ENCODE measurements around the gene TMEM37. TPM values are rescaled to one million over a fixed set of nuclear protein-coding genes. Genes with fewer than 3 reads are reported as not detected.

Gene TMEM37
- total RNA-seq, 1 donor from 2014 or later: 149 TPM

GRCh38 chr2:119478188-119478977 is 46.7 kb downstream of the TMEM37 start:
- DNase-seq (ENCODE audit: low spot score): no peak

GRCh38 chr2:119478978-119479295 is 47.3 kb downstream of the TMEM37 start:
- DNase-seq (ENCODE audit: low spot score): no peak

DNA sequence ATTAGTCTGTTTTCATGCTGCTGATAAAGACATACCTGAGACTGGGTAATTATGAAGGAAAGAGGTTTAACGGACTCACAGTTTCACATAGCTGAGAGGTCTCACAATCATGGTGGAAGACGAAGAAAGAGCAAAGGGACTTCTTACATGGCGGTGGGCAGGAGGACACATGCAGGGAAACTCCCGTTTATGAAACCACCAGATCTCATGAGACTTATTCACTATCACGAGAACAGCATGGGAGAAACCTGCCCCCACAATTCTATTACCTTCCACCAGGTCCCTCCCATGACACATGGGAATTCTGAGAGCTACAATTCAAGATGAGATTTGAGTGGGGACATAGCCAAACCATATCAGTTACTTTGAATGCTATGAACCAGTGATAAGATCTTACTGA is 48.5 kb downstream of the TMEM37 start:
- DNase-seq (ENCODE audit: low spot score): no peak

- no peak for DNase-seq (ENCODE audit: low spot score)
Measured at GRCh38 chr2:119480718-119481142, 49.1 kb downstream of the TMEM37 start.

DNA sequence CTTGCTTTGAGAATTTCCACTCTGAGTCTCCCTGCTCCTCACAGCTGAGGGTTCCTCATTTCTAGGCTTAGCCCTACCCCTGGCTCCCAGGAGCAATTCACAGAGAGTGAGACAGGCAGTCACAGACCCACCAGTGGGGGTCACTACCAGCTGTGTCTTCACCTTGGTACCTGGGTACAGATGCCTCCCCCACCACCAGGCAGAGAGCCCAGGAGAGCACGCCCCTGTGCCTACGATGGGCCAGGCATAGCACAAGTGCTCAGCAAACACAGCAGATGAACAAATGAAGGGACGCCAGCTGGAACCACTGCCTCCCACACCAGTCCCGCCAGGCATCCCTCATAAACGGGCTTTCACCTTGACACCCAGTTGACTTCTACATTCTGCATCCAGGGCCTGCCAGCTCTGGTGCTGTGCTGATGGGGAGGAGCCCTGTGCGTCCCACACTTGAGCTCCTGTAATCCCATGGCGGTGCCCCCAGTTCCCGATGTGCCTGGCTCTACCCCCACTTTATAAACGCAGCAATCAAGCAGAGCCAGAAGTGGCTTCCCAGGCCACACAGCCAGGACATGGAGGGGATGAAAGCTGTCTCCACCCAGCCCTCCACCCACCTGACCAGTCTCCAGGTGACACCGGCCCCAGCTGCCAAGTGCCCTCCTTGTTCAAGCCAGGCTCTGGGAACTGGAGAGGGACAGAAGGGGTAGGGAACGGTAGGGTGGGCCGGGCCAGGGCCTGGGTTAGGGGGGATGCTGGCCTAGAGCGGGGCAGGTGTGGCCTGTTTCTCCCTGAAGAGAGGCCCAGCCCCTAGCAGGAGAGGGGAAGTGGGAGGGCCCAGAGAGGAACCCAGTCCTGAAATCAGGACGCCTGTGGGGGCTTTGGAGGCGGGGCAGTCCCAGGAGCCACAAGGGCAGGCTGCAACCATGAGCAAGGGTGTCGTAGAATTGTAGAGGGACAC is 50.1 kb downstream of the TMEM37 start:
- no peak for DNase-seq (ENCODE audit: low spot score)

DNA sequence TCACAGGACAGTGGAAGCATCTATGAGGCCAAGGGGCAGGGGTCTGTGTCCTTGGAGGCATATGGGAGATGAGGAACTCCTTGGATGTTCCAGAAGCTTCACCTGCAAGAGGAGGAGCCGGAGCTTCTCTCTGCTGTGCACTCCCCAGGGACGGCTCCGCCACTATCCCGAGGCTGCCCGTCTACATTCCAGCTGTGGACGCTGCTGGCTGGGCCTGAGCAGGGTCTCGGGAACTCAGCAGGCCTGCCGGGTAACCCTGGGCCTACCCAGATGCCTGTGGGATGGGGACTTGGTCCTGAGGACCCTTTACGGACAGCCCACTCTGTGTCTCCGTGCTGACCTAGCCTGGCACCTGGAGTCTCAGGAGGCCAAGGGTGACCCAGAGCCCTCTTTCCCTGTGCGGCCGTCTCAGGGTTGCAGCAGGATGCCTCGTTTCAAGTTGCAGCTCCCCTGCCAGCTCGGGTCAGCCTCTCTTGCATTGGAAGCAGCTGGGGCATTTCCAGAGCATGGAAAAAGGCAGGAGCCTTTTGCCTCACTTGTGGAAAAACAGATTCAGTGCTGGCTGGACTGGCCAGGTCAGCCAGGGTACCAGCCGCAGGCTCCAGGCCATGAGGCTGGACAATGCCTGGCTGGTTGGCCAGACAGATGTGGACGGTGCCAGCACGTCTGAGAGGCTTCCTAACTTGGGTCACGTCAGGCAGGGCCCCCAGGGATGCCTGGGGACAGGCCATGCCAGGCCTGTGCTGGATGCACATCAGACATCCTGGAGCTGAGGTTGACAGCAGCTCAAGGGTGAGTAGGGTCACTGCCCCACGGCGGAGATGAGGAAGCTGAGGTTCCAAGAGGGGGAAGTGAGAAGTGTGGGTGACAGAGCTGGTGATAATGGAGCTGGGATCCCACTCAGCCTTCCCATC is 51.1 kb downstream of the TMEM37 start:
- DNase-seq (ENCODE audit: low spot score): no peak

DNA sequence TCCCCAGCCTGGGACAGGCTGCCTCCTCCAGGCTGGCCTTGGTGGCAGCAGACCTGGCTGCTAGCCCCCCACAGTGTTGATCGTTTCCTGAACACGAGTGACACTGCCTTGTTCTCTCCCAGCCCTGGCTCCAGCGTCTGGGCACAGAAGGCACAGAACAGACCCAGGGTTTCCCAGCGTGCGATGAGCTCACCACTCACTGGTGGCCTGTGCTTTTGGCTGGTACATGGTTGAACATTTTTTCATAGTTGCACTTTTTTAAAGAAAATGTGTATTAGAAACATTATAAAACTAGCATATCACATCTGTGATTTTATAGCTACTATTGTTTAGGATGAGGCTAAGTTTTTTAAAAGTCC is 51.7 kb downstream of the TMEM37 start:
- DNase-seq (ENCODE audit: low spot score): no peak

GRCh38 chr2:119483896-119484718 is 52.5 kb downstream of the TMEM37 start:
- DNase-seq (ENCODE audit: low spot score): no peak

DNA sequence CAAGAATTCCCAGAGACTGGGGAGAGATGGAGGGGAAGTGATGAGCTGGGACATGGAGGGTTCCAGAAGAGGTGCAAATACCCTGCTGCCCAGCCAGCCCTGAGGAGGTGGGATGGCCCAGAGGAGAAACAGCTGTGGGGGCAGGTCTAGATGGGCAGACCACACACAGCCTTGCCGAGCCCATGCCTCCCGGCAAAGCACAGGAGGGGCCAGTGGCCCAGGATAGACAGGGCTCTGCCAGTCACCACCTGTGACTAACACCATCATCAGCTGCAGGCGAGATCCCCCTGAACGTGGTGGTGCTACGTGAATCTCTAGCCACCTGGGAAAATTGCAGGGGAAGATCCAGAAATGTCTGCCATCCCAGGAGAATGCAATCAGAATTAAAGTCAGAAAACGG is 53.2 kb downstream of the TMEM37 start:
- DNase-seq (ENCODE audit: low spot score): no peak

DNA sequence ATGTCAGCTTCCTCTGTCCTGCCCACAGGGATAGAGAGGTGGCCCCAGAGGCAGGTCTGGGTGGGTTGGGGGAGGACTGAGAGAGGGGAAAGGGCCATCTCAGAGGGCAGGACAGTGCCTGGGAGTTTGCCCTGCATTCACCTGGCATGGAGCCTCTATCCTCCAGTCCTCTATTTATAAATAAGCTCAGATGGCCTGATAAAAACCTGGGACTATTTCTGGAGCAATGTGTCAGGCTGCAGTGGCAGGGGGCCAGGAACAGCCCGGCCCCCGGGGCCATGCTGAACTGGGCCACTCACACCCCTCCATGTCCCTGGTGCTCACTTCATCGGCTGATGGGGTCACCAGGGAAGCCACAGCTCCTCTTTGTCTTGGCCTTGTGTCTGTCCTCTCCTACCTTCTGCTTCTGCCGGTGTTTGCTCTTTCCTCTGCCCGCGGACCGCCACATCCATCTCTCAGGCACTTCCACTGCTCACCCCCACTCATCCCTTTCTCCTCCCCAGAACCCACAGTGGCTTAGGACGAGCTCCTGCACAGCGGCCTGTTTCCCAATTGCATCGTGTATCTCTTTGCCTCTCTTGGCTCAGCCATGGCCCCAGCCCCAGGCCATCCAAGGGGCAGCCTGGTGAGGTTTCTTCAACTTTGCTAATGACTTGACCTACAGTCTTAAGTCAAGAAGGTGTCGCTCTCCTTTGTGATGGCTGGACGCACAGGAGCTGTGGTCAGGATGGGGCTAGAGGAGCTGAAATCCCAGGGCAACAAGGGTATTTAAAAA is 53.9 kb downstream of the TMEM37 start:
- no peak for DNase-seq (ENCODE audit: low spot score)

DNA sequence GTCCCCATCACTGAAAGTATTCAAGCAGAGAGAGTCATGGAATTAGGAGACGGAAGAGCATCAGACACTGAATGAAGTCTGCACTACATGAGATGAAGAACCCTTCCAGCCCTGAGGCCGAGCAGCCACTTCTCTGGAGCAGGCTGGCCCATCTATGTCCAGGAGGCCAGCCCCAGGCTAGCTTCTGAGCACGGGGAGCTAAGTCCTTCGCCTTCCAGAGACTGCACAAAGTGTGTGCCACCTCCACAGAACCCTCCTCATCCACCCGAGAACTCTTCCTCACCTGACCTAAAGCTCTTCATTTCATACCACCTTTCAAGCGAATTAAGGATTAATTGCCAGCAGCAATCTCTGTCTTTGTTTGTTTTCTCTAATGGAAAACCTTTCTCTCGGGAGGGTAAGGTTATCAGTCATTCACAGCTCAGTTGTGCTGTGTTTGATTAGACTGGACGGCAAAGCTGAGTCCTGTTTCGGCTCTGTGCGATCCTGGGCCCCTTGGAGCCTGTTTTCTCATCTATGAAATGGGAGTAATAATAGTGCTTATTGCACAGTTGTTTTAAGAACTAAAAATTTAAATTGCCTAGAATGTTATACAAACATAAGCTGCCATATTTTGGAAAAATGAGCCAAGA is 54.7 kb downstream of the TMEM37 start:
- DNase-seq (ENCODE audit: low spot score): no peak

DNA sequence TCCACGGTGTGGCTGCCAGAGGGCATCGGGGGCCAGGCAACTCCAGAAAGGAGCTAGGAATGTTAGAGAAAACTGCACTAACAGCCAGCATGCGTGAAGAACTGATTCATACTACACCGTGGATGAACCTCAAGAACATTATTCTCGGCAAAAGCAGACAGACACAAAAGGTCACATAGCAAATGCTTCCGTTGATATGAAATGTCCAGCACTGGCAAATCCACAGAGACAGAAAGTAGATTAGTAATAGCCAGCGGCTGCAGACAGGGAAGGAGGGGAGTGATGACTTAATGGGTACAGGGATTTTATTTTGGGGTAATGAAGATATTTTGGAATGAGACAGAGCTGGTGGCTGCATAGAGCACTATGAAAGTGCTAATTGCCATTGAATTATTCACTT is 55.2 kb downstream of the TMEM37 start:
- DNase-seq (ENCODE audit: low spot score): no peak

GRCh38 chr2:119487434-119488244 is 56.0 kb downstream of the TMEM37 start:
- peak; percentile 85 for DNase-seq (ENCODE audit: low spot score)

Other genes starting within 250 kb of the TMEM37 start
- gene STEAP3, start 208.0 kb upstream of the TMEM37 start, total RNA-seq: 9.3 TPM
- gene C2orf76, start 65.0 kb upstream of the TMEM37 start, total RNA-seq: 10.3 TPM
- gene DBI, start 64.9 kb upstream of the TMEM37 start, total RNA-seq: 263 TPM
- gene SCTR, start 92.6 kb downstream of the TMEM37 start, total RNA-seq: 0.92 TPM
- 5.4 TPM for gene CFAP221, start 112.6 kb downstream of the TMEM37 start, total RNA-seq
- gene TMEM177, start 247.3 kb downstream of the TMEM37 start, total RNA-seq: 18.9 TPM

All from mucosa of gallbladder (tissue), 1 donor.